PC-9 (cell line): ENCODE data around the gene MEF2A. TPM values are rescaled to one million over a fixed set of nuclear protein-coding genes. Genes with fewer than 3 reads are reported as not detected.

ENCODE experiments used
- BruUV-seq: library from RNA; stranded (reverse); fragments of 400-500 nt; replicated peaks from 2 replicates; lab custom pipeline; 2021; lab: Mats Ljungman, UMichigan
- CTCF ChIA-PET: fragments of 300-600 bp; sonication (Branson Sonifier 250); formaldehyde crosslinking; loops from one replicate; lab custom pipeline; 2022; ENCODE audit warnings: antibody characterized with exemption; lab: Charles Lee
- POLR2A ChIA-PET: fragments of 300-600 bp; sonication (Branson Sonifier 250); formaldehyde crosslinking; loops from one replicate; lab custom pipeline; 2022; ENCODE audit warnings: antibody characterized with exemption; ENCODE audit not compliant: unreplicated experiment; lab: Charles Lee
- DNase-seq, 2 experiments: peaks; one replicate each; pipeline versions ENCODE4 v3.0.0 to v3.0.0-alpha.2; 2015 to 2022; ENCODE audit warnings: mixed read lengths in 1 of 2
- H2AFZ ChIP-seq: fragments of 200-600 bp; sonication (generic); 2 replicates; pipeline ENCODE4 v1.8.1; 2017; ENCODE audit warnings: antibody characterized with exemption
- H3F3A ChIP-seq: fragments of 200-600 bp; sonication (generic); 2 replicates; pipeline ENCODE4 v1.8.1; 2017; ENCODE audit warnings: antibody characterized with exemption, mild to moderate bottlenecking, low read depth; ENCODE audit not compliant: insufficient read depth
- H3K27ac ChIP-seq: fragments of 200-600 bp; sonication (generic); 2 replicates; pipeline ENCODE4 v1.6.1; 2016; ENCODE audit warnings: mixed run types
- H3K27me3 ChIP-seq: fragments of 200-600 bp; sonication (generic); 2 replicates; pipeline ENCODE4 v1.6.1; 2016; ENCODE audit warnings: low read depth, mixed run types; ENCODE audit not compliant: insufficient read depth
- H3K36me3 ChIP-seq: fragments of 200-600 bp; sonication (generic); 2 replicates; pipeline ENCODE4 v1.6.1; 2016; ENCODE audit warnings: low read depth, mixed run types
- H3K4me1 ChIP-seq: fragments of 200-600 bp; sonication (generic); replicated peaks from 2 replicates; pipeline ENCODE4 v1.6.1; 2016; ENCODE audit warnings: mixed run types; ENCODE audit not compliant: insufficient read depth
- H3K4me2 ChIP-seq: fragments of 200-600 bp; sonication (generic); 2 replicates; pipeline ENCODE4 v1.6.1; 2017; ENCODE audit warnings: mixed run types
- H3K4me3 ChIP-seq: fragments of 200-600 bp; sonication (generic); 2 replicates; pipeline ENCODE4 v1.6.1; 2016; ENCODE audit warnings: mixed run types
- H3K79me2 ChIP-seq: fragments of 200-600 bp; sonication (generic); 2 replicates; pipeline ENCODE4 v1.6.1; 2017; ENCODE audit warnings: low read depth, mixed run types
- H3K9me2 ChIP-seq: fragments of 200-600 bp; sonication (generic); 2 replicates; pipeline ENCODE4 v1.8.1; 2017; ENCODE audit warnings: mild to moderate bottlenecking; ENCODE audit not compliant: insufficient read depth
- H3K9me3 ChIP-seq: fragments of 200-600 bp; sonication (generic); 2 replicates; pipeline ENCODE4 v1.8.1; 2016; ENCODE audit warnings: low read depth; ENCODE audit not compliant: insufficient read depth
- H4K20me1 ChIP-seq: fragments of 200-600 bp; sonication (generic); 2 replicates; pipeline ENCODE4 v1.8.1; 2017; ENCODE audit not compliant: insufficient read depth
- EZH2 ChIP-seq: fragments of 200-600 bp; sonication (generic); IDR thresholded peaks from 2 replicates; pipeline ENCODE4 v1.8.0; 2017; ENCODE audit warnings: antibody characterized with exemption, low read depth
- intact Hi-C: fragments of 100-400 bp; cut with micrococcal nuclease; formaldehyde crosslinking; loops from one replicate; pipeline ENCODE4 v1.10.0; 2022; ENCODE audit not compliant: unreplicated experiment
- total RNA-seq: library from RNA; stranded (reverse); gene quantifications from 2 replicates; pipeline ENCODE4 v1.2.3, GENCODE V29; 2021
- TF ChIP-seq, protein P1 (sequence below): fragments of 200-600 bp; sonication (generic); conservative IDR thresholded peaks from 2 replicates; pipeline ENCODE4 v1.6.1; 2017; ENCODE audit warnings: mixed run types, antibody characterized with exemption, mild to moderate bottlenecking, moderate library complexity

Gene MEF2A
- total RNA-seq, 1 experiment from 2014 or later, result 31.8 TPM

DNA sequence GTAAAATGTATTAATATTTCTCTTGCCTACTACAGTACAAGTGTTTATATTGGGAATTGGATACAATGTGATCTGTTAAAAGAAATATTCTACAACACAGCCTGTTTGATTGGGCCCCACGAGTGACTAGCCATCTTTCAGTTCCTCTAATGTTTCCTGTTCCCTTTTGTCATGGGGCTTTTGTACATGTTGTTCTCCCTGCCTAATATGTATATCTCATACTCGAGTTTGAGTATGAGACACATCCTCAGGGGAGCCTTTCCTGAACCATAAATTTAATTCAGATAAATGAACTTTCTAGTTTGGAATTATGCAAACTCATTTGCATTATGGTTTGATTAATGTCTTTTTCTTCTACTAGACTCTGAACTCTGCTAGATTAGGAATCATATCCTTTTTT is 65.5 kb downstream of the MEF2A start:
- CTCF ChIA-PET, result no interaction called here

DNA sequence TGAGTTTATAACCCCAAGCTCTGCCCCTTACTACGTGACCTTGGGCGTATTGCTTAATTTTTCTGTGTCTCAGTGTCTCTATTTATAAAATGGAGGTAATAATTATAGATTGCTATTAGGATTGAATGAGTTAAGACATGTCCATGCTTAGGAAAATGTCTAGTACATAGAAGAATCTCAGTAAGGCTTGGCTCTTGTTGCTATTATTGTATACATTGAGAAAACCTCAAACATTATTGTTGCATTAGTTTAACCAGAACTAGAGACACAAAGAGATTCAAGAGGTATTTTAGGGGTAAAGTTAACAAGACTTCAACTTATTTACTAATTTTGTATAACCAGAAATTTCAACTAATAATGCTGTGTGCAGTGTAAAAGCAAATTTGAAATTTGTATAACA is 66.7 kb downstream of the MEF2A start:
- TF ChIP-seq EZH2, result no peak
- TF ChIP-seq, protein P1, sequence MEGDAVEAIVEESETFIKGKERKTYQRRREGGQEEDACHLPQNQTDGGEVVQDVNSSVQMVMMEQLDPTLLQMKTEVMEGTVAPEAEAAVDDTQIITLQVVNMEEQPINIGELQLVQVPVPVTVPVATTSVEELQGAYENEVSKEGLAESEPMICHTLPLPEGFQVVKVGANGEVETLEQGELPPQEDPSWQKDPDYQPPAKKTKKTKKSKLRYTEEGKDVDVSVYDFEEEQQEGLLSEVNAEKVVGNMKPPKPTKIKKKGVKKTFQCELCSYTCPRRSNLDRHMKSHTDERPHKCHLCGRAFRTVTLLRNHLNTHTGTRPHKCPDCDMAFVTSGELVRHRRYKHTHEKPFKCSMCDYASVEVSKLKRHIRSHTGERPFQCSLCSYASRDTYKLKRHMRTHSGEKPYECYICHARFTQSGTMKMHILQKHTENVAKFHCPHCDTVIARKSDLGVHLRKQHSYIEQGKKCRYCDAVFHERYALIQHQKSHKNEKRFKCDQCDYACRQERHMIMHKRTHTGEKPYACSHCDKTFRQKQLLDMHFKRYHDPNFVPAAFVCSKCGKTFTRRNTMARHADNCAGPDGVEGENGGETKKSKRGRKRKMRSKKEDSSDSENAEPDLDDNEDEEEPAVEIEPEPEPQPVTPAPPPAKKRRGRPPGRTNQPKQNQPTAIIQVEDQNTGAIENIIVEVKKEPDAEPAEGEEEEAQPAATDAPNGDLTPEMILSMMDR, result no peak
- H3K36me3 ChIP-seq, result peaks cover 28% of the 10 kb centered on the region
- peaks cover 17% of the 10 kb centered on the region for H3F3A ChIP-seq
- DNase-seq, result no peak
- no peak overlapping the region for H3K4me3 ChIP-seq
- H3K27me3 ChIP-seq, result no peaks in the 10 kb centered on the region
- H3K79me2 ChIP-seq, result peaks cover 16% of the 10 kb centered on the region
- H3K4me1 ChIP-seq, result peaks cover 22% of the 10 kb centered on the region
- no peaks in the 10 kb centered on the region for H4K20me1 ChIP-seq
- BruUV-seq, result no TSS peak
- peaks cover 20% of the 10 kb centered on the region for H3K9me3 ChIP-seq
- intact Hi-C loops, result no loop called here
- H3K9me2 ChIP-seq, result no peaks in the 10 kb centered on the region
- ChIA-PET CTCF (no interaction called here), POLR2A (no interaction called here)
- H3K4me2 ChIP-seq, result no peak overlapping the region
- no peak overlapping the region for H3K27ac ChIP-seq
- no peak overlapping the region for H2AFZ ChIP-seq

More for the DNA sequence above, 65.5 kb downstream of the MEF2A start:
- no peaks in the 10 kb centered on the region for H3K9me2 ChIP-seq
- intact Hi-C loops, result no loop called here
- no peak overlapping the region for H2AFZ ChIP-seq
- TF ChIP-seq, protein P1, result no peak
- TF ChIP-seq EZH2, result no peak
- peaks cover 11% of the 10 kb centered on the region for H3K9me3 ChIP-seq
- H3F3A ChIP-seq, result peaks cover 13% of the 10 kb centered on the region
- BruUV-seq, result no TSS peak
- no peak for DNase-seq
- no peaks in the 10 kb centered on the region for H3K27me3 ChIP-seq
- H3K36me3 ChIP-seq, result peaks cover 16% of the 10 kb centered on the region
- POLR2A ChIA-PET, result no interaction called here
- H3K4me2 ChIP-seq, result no peak overlapping the region
- H3K4me3 ChIP-seq, result no peak overlapping the region
- H3K79me2 ChIP-seq, result peaks cover 20% of the 10 kb centered on the region
- H4K20me1 ChIP-seq, result no peaks in the 10 kb centered on the region
- H3K4me1 ChIP-seq, result peaks cover 18% of the 10 kb centered on the region
- no peak overlapping the region for H3K27ac ChIP-seq

DNA sequence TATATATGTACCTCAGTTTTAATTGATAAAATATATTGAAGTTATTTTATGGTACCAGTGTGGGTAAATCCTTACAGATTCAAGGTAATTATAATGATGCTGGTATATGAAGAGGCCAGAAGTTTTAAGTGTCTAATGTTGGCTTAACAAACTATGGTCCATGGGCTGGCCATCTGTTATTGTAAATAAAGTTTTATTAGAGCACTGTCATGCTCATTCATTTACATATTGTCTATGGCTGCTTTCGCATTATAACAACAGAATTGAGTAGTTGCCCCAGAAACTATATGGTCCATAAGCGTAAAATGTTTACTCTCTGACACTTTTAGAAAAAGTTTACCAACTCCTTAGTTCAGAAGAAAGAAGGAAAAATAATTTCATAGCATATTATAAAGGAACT is 67.9 kb downstream of the MEF2A start:
- peaks cover 5% of the 10 kb centered on the region; the same call in 1 of the 2 replicates for H3K79me2 ChIP-seq
- BruUV-seq, result no TSS peak
- peaks cover 22% of the 10 kb centered on the region for H3K4me1 ChIP-seq
- peaks cover 21% of the 10 kb centered on the region for H3K9me3 ChIP-seq
- no peak for DNase-seq
- POLR2A ChIA-PET, result no interaction called here
- H3F3A ChIP-seq, result peaks cover 17% of the 10 kb centered on the region
- H3K4me3 ChIP-seq, result no peak overlapping the region
- H4K20me1 ChIP-seq, result no peaks in the 10 kb centered on the region
- H2AFZ ChIP-seq, result no peak overlapping the region
- TF ChIP-seq, protein P1, result no peak
- H3K9me2 ChIP-seq, result no peaks in the 10 kb centered on the region
- CTCF ChIA-PET, result no interaction called here
- no peak overlapping the region for H3K27ac ChIP-seq
- H3K36me3 ChIP-seq, result peaks cover 28% of the 10 kb centered on the region
- no peak overlapping the region for H3K4me2 ChIP-seq
- intact Hi-C loops, result loop anchor here (2.0 kb wide), 1 partner anchor 67 kb away; no protein-coding TSS in a partner anchor
- H3K27me3 ChIP-seq, result no peaks in the 10 kb centered on the region
